Activated naive CD4-positive, alpha-beta T cell treated with anti-CD3 and anti-CD28 coated beads for 36 hours (primary cell): ENCODE results near the gene MMP28. TPM values are rescaled to one million over a fixed set of nuclear protein-coding genes. Genes with fewer than 3 reads are reported as not detected.

Experiments used
- CTCF ChIA-PET: fragments of 350-600 bp; sonication (Branson Sonifier 250); formaldehyde crosslinking; loops from one replicate; lab custom pipeline; 2021; ENCODE audit warnings: antibody characterized with exemption; lab: Charles Lee
- DNase-seq: peaks from one replicate; pipeline ENCODE4 v3.0.0-alpha.2; 2020
- H3K27ac Mint-ChIP-seq: one replicate; pipeline ENCODE4 v1.8.0; 2021; ENCODE audit warnings: mild to moderate bottlenecking, mixed read lengths
- H3K27me3 Mint-ChIP-seq: one replicate; pipeline ENCODE4 v1.8.0; 2021; ENCODE audit warnings: low read depth, mixed read lengths
- H3K36me3 Mint-ChIP-seq: one replicate; pipeline ENCODE4 v1.8.0; 2021; ENCODE audit warnings: low read depth, mixed read lengths
- H3K4me1 Mint-ChIP-seq: one replicate; pipeline ENCODE4 v1.8.0; 2021; ENCODE audit warnings: low read depth, mixed read lengths
- H3K4me3 Mint-ChIP-seq: one replicate; pipeline ENCODE4 v1.8.0; 2021; ENCODE audit warnings: mild to moderate bottlenecking, moderate library complexity, mixed read lengths
- H3K9me3 Mint-ChIP-seq: one replicate; pipeline ENCODE4 v1.8.0; 2021; ENCODE audit warnings: mixed read lengths
- intact Hi-C: fragments of 100-400 bp; cut with micrococcal nuclease; formaldehyde crosslinking; loops from one replicate; pipeline ENCODE4 v1.15.1; 2023
- total RNA-seq, 2 experiments: library from RNA; stranded (reverse); gene quantifications; one replicate each; pipeline ENCODE4 v1.2.3, GENCODE V29; 2021

Gene MMP28
- total RNA-seq, 2 experiments from 2014 or later, result 0.19 to 0.35 TPM

DNA sequence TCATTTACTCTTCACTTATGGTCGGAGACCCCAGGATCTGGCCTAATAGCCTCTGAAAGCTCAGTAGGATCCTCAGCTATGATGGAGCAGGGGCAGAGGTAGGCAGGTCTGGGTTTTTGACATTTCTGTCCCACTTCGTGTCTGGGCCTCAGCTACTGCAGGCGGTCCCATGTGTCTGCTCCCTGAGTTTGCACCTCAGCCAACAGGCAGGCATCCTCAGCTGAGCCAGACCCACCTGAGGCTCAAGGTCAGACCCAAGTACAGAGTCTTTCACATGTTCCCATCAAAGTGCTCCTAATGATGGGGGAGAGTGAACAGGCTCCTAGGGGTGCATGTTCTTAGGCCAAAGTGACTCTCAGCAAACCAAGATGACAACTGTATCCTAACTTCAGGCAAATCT lies 66.9 kb downstream of the MMP28 start:
- Mint-ChIP-seq H3K27me3 (no peaks in the 10 kb centered on the region), H3K27ac (no peak overlapping the region), H3K36me3 (peaks cover 14% of the 10 kb centered on the region), H3K9me3 (no peaks in the 10 kb centered on the region), H3K4me1 (peaks cover 16% of the 10 kb centered on the region), H3K4me3 (no peak overlapping the region)
- CTCF ChIA-PET, result interaction anchor here (1.0 to 1.5 kb wide), 2 partner anchors 19 to 80 kb away, joined by 4 to 7 read pairs; no protein-coding TSS in a partner anchor
- intact Hi-C loops, result no loop called here
- no peak for DNase-seq

DNA sequence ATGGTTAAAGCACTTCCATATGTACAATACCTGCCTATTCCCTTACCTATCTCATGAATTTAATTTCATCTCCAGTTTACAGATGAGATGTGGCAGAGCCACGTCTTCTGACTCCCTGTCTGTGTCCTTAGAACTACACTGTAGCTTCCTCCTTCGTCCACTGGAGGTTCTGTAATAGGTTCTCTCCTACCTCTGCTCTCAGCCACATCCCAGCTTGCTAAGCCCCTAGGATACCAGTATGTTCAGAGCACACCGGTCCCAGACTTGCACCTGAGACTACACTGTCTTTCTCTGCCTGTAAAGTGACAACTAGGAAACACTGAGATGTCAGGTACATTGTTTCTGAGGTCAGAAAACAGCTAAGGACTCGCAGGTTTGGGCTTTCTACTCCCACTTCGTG lies 67.8 kb downstream of the MMP28 start:
- intact Hi-C loops, result no loop called here
- Mint-ChIP-seq H3K9me3 (no peaks in the 10 kb centered on the region), H3K4me3 (no peak overlapping the region), H3K27me3 (no peaks in the 10 kb centered on the region), H3K4me1 (peaks cover 16% of the 10 kb centered on the region), H3K36me3 (peaks cover 14% of the 10 kb centered on the region), H3K27ac (no peak overlapping the region)
- no peak for DNase-seq
- CTCF ChIA-PET, result interaction anchor here (0.5 to 1.7 kb wide), 4 partner anchors 12 to 435 kb away, joined by 4 to 7 read pairs (median 4); no protein-coding TSS in a partner anchor

DNA sequence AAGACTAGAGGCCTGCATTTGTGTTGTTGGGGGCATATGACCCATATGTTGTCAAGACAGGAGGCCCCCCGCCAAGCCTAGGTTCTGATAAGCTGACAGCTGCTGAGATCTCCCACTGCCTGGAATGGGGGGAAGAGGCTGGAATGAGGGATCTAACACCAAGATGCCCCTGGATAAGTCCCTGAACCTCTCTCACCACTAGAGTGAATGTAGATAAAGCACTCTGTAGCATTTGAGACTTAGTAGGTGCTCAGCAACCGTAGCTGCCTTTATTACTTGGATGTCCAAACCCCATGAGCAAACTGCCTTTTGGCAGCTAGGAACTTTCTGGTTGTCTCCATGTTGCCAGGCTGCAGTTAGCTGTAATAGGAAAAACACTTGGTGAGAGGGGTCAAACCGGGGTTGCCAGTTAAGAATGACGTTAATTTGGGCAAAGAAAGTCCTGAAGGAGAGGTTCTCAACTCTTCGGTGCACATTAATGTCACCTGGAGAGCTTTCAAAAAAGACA lies 68.4 kb downstream of the MMP28 start:
- DNase-seq, result no peak
- peaks cover 14% of the 10 kb centered on the region for H3K36me3 Mint-ChIP-seq
- no peaks in the 10 kb centered on the region for H3K9me3 Mint-ChIP-seq
- CTCF ChIA-PET, result interaction anchor here (1.7 kb wide), 1 partner anchor 13 kb away, joined by 4 read pairs; no protein-coding TSS in a partner anchor
- H3K27me3 Mint-ChIP-seq, result no peaks in the 10 kb centered on the region
- no peak overlapping the region for H3K4me3 Mint-ChIP-seq
- H3K27ac Mint-ChIP-seq, result no peak overlapping the region
- H3K4me1 Mint-ChIP-seq, result peaks cover 14% of the 10 kb centered on the region
- intact Hi-C loops, result no loop called here

- intact Hi-C loops, result no loop called here
- CTCF ChIA-PET, result interaction anchor here (1.7 kb wide), 1 partner anchor 13 kb away, joined by 4 read pairs; no protein-coding TSS in a partner anchor
- no peaks in the 10 kb centered on the region for H3K27me3 Mint-ChIP-seq
- DNase-seq, result no peak
- H3K9me3 Mint-ChIP-seq, result no peaks in the 10 kb centered on the region
- H3K4me1 Mint-ChIP-seq, result peaks cover 14% of the 10 kb centered on the region
- peaks cover 14% of the 10 kb centered on the region for H3K36me3 Mint-ChIP-seq
- no peak overlapping the region for H3K27ac Mint-ChIP-seq
- no peak overlapping the region for H3K4me3 Mint-ChIP-seq
Observed at GRCh38 chr17:35726127-35726952, 69.1 kb downstream of the MMP28 start.

- peaks cover 8% of the 10 kb centered on the region for H3K4me1 Mint-ChIP-seq
- CTCF ChIA-PET, result interaction anchor here (1.7 kb wide), 1 partner anchor 14 kb away, joined by 4 read pairs; no protein-coding TSS in a partner anchor
- no peaks in the 10 kb centered on the region for H3K9me3 Mint-ChIP-seq
- H3K4me3 Mint-ChIP-seq, result no peak overlapping the region
- peaks cover 15% of the 10 kb centered on the region for H3K36me3 Mint-ChIP-seq
- intact Hi-C loops, result no loop called here
- DNase-seq, result no peak
- no peaks in the 10 kb centered on the region for H3K27me3 Mint-ChIP-seq
- H3K27ac Mint-ChIP-seq, result no peak overlapping the region
Observed at GRCh38 chr17:35725802-35726126, 69.7 kb downstream of the MMP28 start.

GRCh38 chr17:35725058-35725457 lies 70.4 kb downstream of the MMP28 start:
- no peak overlapping the region for H3K4me3 Mint-ChIP-seq
- peaks cover 17% of the 10 kb centered on the region for H3K36me3 Mint-ChIP-seq
- H3K27ac Mint-ChIP-seq, result no peak overlapping the region
- no peaks in the 10 kb centered on the region for H3K9me3 Mint-ChIP-seq
- H3K27me3 Mint-ChIP-seq, result no peaks in the 10 kb centered on the region
- no peak for DNase-seq
- CTCF ChIA-PET, result no interaction called here
- H3K4me1 Mint-ChIP-seq, result peaks cover 3% of the 10 kb centered on the region
- intact Hi-C loops, result no loop called here

DNA sequence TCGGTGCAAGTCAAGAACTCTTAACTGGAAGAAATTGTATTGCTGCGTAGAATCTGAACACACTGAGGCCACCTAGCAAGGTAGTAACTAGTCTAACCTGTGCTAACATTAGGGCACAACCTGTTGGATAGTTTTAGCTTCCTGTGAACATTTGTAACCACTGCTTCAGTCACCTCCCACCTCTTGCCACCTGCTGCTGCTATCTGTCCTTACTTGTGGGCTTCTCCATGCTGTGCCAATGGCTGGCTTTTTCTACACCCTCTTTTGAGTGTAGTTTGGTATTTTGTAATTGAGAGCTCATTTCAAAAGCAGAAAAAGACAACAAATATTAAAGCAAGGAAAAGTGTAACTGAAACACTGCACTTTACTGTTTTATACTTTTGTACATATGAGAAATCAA lies 71.7 kb downstream of the MMP28 start:
- Mint-ChIP-seq H3K9me3 (no peaks in the 10 kb centered on the region), H3K27me3 (no peaks in the 10 kb centered on the region), H3K27ac (no peak overlapping the region)

GRCh38 chr17:35717475-35717874 lies 78.0 kb downstream of the MMP28 start:
- no peak overlapping the region for H3K27ac Mint-ChIP-seq
- no peak overlapping the region for H3K4me3 Mint-ChIP-seq
- no peaks in the 10 kb centered on the region for H3K9me3 Mint-ChIP-seq
- H3K4me1 Mint-ChIP-seq, result no peaks in the 10 kb centered on the region
- DNase-seq, result no peak
- H3K27me3 Mint-ChIP-seq, result no peaks in the 10 kb centered on the region
- H3K36me3 Mint-ChIP-seq, result peaks cover 8% of the 10 kb centered on the region
- CTCF ChIA-PET, result interaction anchor here (0.7 to 1.1 kb wide), 3 partner anchors 17 to 232 kb away, joined by 3 to 4 read pairs (median 3); no protein-coding TSS in a partner anchor
- intact Hi-C loops, result no loop called here

More for the DNA sequence above, 71.7 kb downstream of the MMP28 start:
- intact Hi-C loops, result no loop called here
- no peak for DNase-seq
- Mint-ChIP-seq H3K36me3 (peaks cover 18% of the 10 kb centered on the region), H3K4me3 (no peak overlapping the region), H3K4me1 (no peaks in the 10 kb centered on the region)
- CTCF ChIA-PET, result interaction anchor here (0.6 to 2.1 kb wide), 3 partner anchors 23 to 81 kb away, joined by 3 to 5 read pairs (median 3); no protein-coding TSS in a partner anchor

DNA sequence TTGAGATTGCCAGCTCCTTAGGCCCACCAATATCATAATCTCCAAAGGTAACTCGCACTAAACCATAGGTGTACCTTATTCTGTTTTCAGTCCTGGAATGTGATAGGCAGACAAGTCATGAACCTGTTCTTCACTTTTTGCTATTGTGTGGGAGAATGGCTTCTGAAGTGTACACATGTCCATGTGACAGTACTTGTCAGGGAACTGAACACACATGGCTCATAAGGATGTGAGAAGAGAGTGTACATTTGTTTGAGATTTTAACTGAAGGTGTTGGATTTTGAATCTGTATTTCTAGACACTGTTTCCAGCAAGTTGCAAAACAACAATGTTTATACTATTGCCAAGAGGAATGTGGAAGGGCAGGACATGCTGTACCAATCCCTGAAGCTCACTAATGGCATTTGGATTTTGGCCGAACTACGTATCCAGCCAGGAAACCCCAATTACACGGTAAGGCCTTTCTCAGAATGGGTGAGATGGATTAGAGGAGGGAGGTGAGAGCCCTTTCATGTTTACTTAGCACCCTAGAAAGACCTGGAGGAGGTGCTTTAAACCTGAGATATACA lies 78.5 kb downstream of the MMP28 start:
- Mint-ChIP-seq H3K27ac (no peak overlapping the region), H3K9me3 (no peaks in the 10 kb centered on the region), H3K4me1 (peaks cover 3% of the 10 kb centered on the region), H3K36me3 (peaks cover 8% of the 10 kb centered on the region), H3K4me3 (no peak overlapping the region), H3K27me3 (no peaks in the 10 kb centered on the region)
- DNase-seq, result no peak
- CTCF ChIA-PET, result interaction anchor here (1.0 kb wide), 1 partner anchor 159 kb away, joined by 4 read pairs; no protein-coding TSS in a partner anchor
- intact Hi-C loops, result no loop called here

DNA sequence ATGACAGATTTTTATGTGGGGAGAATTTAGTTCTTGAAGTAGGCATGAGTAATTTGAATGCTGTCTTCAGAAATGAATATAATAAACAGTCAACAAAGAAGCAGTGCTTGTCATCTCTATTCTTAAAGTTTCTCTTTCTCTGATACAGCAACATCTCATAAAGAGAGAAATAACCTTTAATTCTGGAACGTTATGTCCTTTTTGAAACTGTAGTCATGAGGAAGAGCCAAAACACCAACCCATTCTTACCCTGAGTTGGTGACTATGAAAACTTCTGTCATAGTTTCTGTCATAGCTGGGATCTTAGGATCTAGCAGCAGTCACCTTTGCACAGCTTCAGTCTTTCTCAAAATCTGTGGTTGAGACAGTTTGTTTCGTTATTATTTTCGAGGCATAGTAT lies 79.3 kb downstream of the MMP28 start:
- no peaks in the 10 kb centered on the region for H3K27me3 Mint-ChIP-seq
- CTCF ChIA-PET, result interaction anchor here (1.0 to 1.4 kb wide), 2 partner anchors 20 to 158 kb away, joined by 3 to 4 read pairs; no protein-coding TSS in a partner anchor
- intact Hi-C loops, result no loop called here
- no peak overlapping the region for H3K27ac Mint-ChIP-seq
- peaks cover 4% of the 10 kb centered on the region for H3K4me1 Mint-ChIP-seq
- no peaks in the 10 kb centered on the region for H3K9me3 Mint-ChIP-seq
- H3K4me3 Mint-ChIP-seq, result no peak overlapping the region
- DNase-seq, result no peak
- peaks cover 10% of the 10 kb centered on the region for H3K36me3 Mint-ChIP-seq
